Prostate gland (tissue), 2 donors: ENCODE results near the gene FBN2.

Experiments used
- CTCF ChIP-seq, 4 experiments: fragments of 200-600 bp in 2 of 4; fragments of 450-650 bp in 2 of 4; sonication (generic) in 2 of 4; IDR thresholded peaks; 1 replicate in 3 of 4; 2 replicates in 1 of 4; pipeline ENCODE4 v1.5.1; 2016 to 2019; ENCODE audit warnings: antibody characterized with exemption in 4 of 4, mild to moderate bottlenecking in 2 of 4, moderate library complexity in 2 of 4
- POLR2A ChIP-seq: fragments of 450-650 bp; IDR thresholded peaks from one replicate; pipeline ENCODE4 v1.6.1; 2016; ENCODE audit warnings: antibody characterized with exemption, mild to moderate bottlenecking
- POLR2AphosphoS5 ChIP-seq: sonication (generic); formaldehyde crosslinking; IDR thresholded peaks from one replicate; pipeline ENCODE4 v1.6.1; 2017; ENCODE audit warnings: antibody characterized with exemption

- no peak for TF ChIP-seq CTCF (IDR thresholded peaks at IDR 0.05)
- no peak for TF ChIP-seq POLR2A
- TF ChIP-seq POLR2AphosphoS5, result no peak
Measured at GRCh38 chr5:128480906-128481633, 57.0 kb downstream of the FBN2 start.
